Subcutaneous abdominal adipose tissue (tissue), 5 donors: ENCODE measurements around the gene RB1.
A peak's percentile ranks its signal among the peaks of the same experiment; 100 is the strongest.

ENCODE experiments used
- H3K27ac ChIP-seq: one replicate; pipeline ENCODE4 v1.7.0; 2013; ENCODE audit warnings: low read depth, mild to moderate bottlenecking, inconsistent platforms, low read length, moderate library complexity
- H3K27me3 ChIP-seq, 5 donors: one replicate each; pipeline ENCODE4 v1.7.0; 2013; ENCODE audit warnings: low read length in 5 of 5, inconsistent platforms in 1 of 5; ENCODE audit not compliant: control insufficient read depth in 5 of 5, insufficient read depth in 4 of 5
- H3K36me3 ChIP-seq, 5 donors: one replicate each; pipeline ENCODE4 v1.7.0; 2013; ENCODE audit warnings: low read length in 5 of 5; ENCODE audit not compliant: control insufficient read depth in 5 of 5, insufficient read depth in 5 of 5
- H3K4me1 ChIP-seq, 5 donors: one replicate each; pipeline ENCODE4 v1.7.0; 2013; ENCODE audit warnings: low read length in 5 of 5, mild to moderate bottlenecking in 3 of 5, moderate library complexity in 1 of 5; ENCODE audit not compliant: control insufficient read depth in 5 of 5, insufficient read depth in 5 of 5
- H3K4me3 ChIP-seq, 5 donors: one replicate each; pipeline ENCODE4 v1.7.0; 2013; ENCODE audit warnings: low read length in 5 of 5, low read depth in 1 of 5
- H3K9ac ChIP-seq, 5 donors: one replicate each; pipeline ENCODE4 v1.7.0; 2013; ENCODE audit warnings: low read length in 5 of 5, mild to moderate bottlenecking in 4 of 5, moderate library complexity in 3 of 5
- H3K9me3 ChIP-seq, 5 donors: one replicate each; pipeline ENCODE4 v1.7.0; 2013; ENCODE audit warnings: low read length in 5 of 5; ENCODE audit not compliant: control insufficient read depth in 5 of 5
- donor health status: healthy.
- donor health status: healthy.
- donor health status: healthy.
- donor health status: healthy.
- donor health status: healthy.

Gene RB1

GRCh38 chr13:48317511-48318376, 14.2 kb downstream of the RB1 start:
- Histone ChIP-seq H3K27ac (no peak overlapping the region), H3K9ac (no peak overlapping the region), H3K4me3 (peak overlapping the region; percentile 45 to 66 (median 59)), H3K9me3 (peaks cover 0 to 11% (median 6%) of the 10 kb centered on the region in 5 donors), H3K27me3 (no peaks in the 10 kb centered on the region), H3K4me1 (peaks cover 0 to 36% (median 17%) of the 10 kb centered on the region in 5 donors), H3K36me3 (peaks cover 0 to 30% (median 11%) of the 10 kb centered on the region in 5 donors)

DNA sequence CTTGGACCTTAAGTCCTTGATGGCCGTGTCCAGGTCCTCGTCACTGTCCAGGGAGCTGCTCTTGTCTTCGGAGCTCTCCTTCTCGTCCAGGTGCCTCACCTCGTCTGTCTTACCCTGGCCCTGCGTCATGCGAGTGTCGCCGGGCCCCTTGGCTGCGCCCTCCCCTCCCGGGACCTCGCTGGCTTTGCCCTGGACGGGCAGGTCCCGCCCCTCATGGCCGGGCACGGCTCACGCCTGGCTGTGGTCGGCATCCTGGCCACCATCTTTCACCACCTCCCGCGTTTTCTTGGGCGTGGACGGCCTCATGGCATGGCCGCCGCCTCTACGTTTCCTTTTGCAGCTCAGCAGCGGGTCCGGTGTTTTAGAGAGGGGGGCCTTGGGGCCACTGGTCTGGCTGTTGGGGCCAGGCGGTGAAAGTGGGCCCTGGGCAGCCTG, 14.8 kb downstream of the RB1 start:
- H3K9ac ChIP-seq: peak overlapping the region in 1 of 5 donors; percentile 10
- H3K4me3 ChIP-seq: peak overlapping the region; percentile 45 to 66 (median 59)
- peaks cover 0 to 11% (median 7%) of the 10 kb centered on the region in 5 donors for H3K9me3 ChIP-seq
- peaks cover 0 to 36% (median 17%) of the 10 kb centered on the region in 5 donors for H3K4me1 ChIP-seq
- no peak overlapping the region for H3K27ac ChIP-seq
- no peaks in the 10 kb centered on the region for H3K27me3 ChIP-seq
- H3K36me3 ChIP-seq: peaks cover 0 to 30% (median 11%) of the 10 kb centered on the region in 5 donors

- peak overlapping the region in 1 of 5 donors; percentile 10 for H3K9ac ChIP-seq
- no peaks in the 10 kb centered on the region for H3K27me3 ChIP-seq
- peak overlapping the region; percentile 59 to 66 (median 62) for H3K4me3 ChIP-seq
- peaks cover 0 to 11% (median 7%) of the 10 kb centered on the region in 5 donors for H3K9me3 ChIP-seq
- no peak overlapping the region for H3K27ac ChIP-seq
- H3K36me3 ChIP-seq: peaks cover 0 to 30% (median 11%) of the 10 kb centered on the region in 5 donors
- H3K4me1 ChIP-seq: peaks cover 0 to 36% (median 17%) of the 10 kb centered on the region in 5 donors
These were observed 15.4 kb downstream of the RB1 start for GRCh38 chr13:48318821-48319511.

DNA sequence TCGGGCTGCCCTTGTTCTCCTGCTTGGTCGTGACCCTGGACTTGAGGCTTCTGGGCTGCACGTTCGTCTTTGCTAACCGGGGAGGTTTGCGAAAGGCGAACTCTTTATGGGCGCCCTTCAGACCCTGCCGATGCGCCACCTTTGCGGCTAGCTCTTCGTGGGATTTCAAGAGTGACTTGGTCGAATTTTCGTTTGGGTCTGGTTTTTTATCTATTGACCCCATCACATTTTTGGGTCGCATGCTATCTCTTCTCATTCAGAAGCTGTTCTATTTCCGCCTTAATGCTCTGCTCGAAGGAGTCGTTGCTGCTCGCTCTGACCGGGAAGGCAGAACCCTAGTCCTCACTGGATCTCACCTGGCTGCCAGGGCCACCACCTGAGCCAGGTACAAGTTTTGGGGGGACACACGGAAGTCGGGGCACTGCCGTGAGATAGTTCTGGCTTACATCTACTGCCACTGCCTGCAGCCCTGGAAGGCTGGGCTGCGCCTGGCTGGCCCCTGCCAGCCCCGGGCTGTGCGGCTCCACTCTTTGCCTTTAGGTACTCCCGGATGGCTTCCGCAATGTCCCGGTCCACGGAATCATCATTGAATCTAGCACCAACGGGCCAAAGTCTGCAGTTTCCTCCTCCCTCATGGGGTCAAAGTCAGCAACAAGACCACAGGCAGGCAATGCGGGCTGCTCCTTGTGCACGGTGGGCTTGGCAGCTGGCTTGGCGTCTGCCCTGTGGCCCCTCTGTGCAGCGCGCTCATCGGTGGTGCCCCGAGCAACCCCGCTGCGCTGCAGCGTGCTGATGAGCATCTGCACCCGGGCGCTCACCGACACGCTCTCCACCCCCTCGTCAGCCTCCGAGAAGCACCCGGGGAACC, 16.2 kb downstream of the RB1 start:
- peaks cover 0 to 11% (median 7%) of the 10 kb centered on the region in 5 donors for H3K9me3 ChIP-seq
- H3K36me3 ChIP-seq: peaks cover 0 to 30% (median 11%) of the 10 kb centered on the region in 5 donors
- peaks cover 0 to 36% (median 17%) of the 10 kb centered on the region in 5 donors for H3K4me1 ChIP-seq
- no peak overlapping the region for H3K27ac ChIP-seq
- no peak overlapping the region for H3K9ac ChIP-seq
- H3K27me3 ChIP-seq: no peaks in the 10 kb centered on the region
- H3K4me3 ChIP-seq: peak overlapping the region; percentile 52 to 66 (median 59)

DNA sequence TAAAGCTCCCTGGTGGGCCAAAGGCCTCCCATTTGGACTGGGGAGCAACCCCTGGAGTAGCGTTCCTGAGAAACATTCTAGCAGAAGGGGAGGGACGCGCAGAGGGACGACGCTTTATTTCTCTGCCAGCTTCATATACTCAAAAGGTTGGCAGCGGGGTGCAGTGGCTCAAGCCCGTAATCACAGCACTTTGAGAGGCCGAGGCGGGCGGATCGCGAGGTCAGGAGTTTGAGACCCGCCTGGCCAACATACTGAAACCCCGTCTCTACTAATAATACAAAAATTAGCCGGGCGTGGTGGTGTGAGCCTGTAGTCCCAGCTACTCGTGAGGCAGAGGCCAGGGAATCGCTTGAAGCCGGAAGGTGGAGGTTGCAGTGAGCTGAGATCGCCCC, 16.8 kb downstream of the RB1 start:
- no peaks in the 10 kb centered on the region for H3K27me3 ChIP-seq
- peaks cover 0 to 30% (median 11%) of the 10 kb centered on the region in 5 donors for H3K36me3 ChIP-seq
- peak overlapping the region in 4 of 5 donors; percentile 14 to 59 (median 38) for H3K4me3 ChIP-seq
- peaks cover 0 to 11% (median 4%) of the 10 kb centered on the region in 5 donors for H3K9me3 ChIP-seq
- no peak overlapping the region for H3K27ac ChIP-seq
- no peak overlapping the region for H3K9ac ChIP-seq
- H3K4me1 ChIP-seq: peaks cover 0 to 36% (median 17%) of the 10 kb centered on the region in 5 donors

DNA sequence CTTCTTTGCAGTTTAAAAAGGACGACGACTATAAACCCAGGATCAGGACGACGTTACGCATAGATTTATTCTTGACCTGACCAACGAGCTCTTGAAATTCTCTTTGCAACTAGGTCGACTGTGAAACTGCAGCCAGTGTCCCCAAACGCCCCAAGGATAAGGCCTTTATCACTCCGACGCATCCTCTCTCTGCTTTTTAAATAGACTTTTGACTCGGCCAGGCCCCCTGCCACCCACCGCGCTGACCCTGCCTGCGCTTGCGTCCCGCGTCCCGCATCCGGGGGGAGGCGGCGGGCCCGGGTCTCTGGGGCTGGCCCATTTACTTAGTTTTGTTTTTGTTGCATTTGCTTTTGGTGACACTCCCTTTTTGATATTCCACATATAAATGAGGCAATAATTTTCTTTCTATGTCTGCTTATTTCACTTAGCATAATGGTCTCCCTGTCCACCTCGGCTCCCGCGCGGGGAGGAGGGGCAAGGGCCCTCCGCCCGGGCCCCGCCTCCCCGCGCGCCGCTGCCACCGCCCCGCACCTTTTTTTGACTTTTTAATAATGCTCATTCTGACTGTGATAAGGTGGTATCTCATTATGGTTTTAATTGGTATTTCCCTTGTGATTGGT, 17.4 kb downstream of the RB1 start:
- H3K36me3 ChIP-seq: peaks cover 0 to 30% (median 11%) of the 10 kb centered on the region in 5 donors
- no peak overlapping the region for H3K9ac ChIP-seq
- peaks cover 0 to 11% (median 4%) of the 10 kb centered on the region in 5 donors for H3K9me3 ChIP-seq
- no peaks in the 10 kb centered on the region for H3K27me3 ChIP-seq
- peaks cover 0 to 34% (median 17%) of the 10 kb centered on the region in 5 donors for H3K4me1 ChIP-seq
- no peak overlapping the region for H3K27ac ChIP-seq
- H3K4me3 ChIP-seq: peak overlapping the region in 4 of 5 donors; percentile 33 to 46 (median 38)

DNA sequence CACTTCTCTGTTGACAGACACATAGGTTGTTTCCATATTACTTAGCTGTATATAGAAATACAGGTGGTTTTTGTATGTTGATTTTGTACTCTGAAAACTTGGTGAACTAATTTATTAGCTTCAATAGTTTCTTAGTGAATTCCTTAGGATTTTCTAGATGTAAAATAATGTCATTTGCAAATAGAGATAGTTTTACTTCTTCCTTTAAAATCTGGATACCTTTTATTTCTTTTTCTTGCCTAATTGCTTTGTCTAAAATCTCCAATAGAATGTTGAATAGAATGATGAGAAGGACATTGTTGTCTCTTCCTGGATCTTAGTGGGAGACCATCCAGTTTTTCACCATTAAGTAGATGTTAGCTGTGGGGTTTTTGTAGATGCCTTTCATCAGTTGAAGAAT, 18.7 kb downstream of the RB1 start:
- H3K36me3 ChIP-seq: peaks cover 0 to 23% (median 7%) of the 10 kb centered on the region in 5 donors
- no peak overlapping the region for H3K4me3 ChIP-seq
- peaks cover 0 to 26% (median 17%) of the 10 kb centered on the region in 5 donors for H3K4me1 ChIP-seq
- H3K27me3 ChIP-seq: no peaks in the 10 kb centered on the region
- H3K27ac ChIP-seq: no peak overlapping the region
- H3K9ac ChIP-seq: no peak overlapping the region
- H3K9me3 ChIP-seq: peaks cover 0 to 11% (median 4%) of the 10 kb centered on the region in 5 donors

- H3K27ac ChIP-seq: no peak overlapping the region
- H3K36me3 ChIP-seq: peaks cover 0 to 3% (median 0%) of the 10 kb centered on the region in 5 donors
- no peaks in the 10 kb centered on the region for H3K9me3 ChIP-seq
- no peak overlapping the region for H3K9ac ChIP-seq
- H3K4me3 ChIP-seq: no peak overlapping the region
- no peaks in the 10 kb centered on the region for H3K27me3 ChIP-seq
- H3K4me1 ChIP-seq: peaks cover 0 to 7% (median 4%) of the 10 kb centered on the region in 5 donors
These were observed 30.4 kb downstream of the RB1 start for GRCh38 chr13:48333976-48334375.
